GM23338 (cell line): ENCODE data around the gene ATP2A3.

ENCODE experiments used
- CREB1 ChIP-seq: fragments of 250-450 bp; sonication (Bioruptor Pico); IDR thresholded peaks from 2 replicates; pipeline ENCODE4 v1.5.0; 2020; ENCODE audit warnings: low read depth, mild to moderate bottlenecking, moderate library complexity
- CTCF ChIP-seq, 2 experiments: fragments of 200-600 bp in 1 of 2; sonication (generic) in 1 of 2; conservative IDR thresholded peaks; 2 replicates each; pipeline versions ENCODE4 v1.5.1 to v1.6.1; 2016 to 2017; ENCODE audit warnings: antibody characterized with exemption in 2 of 2, low read depth in 2 of 2, mild to moderate bottlenecking in 2 of 2, moderate library complexity in 1 of 2
- EZH2 ChIP-seq: fragments of 200-600 bp; sonication (generic); IDR thresholded peaks from one replicate; pipeline ENCODE4 v1.8.0; 2017; ENCODE audit warnings: antibody characterized with exemption, mild to moderate bottlenecking, low read depth; ENCODE audit not compliant: unreplicated experiment
- JUNB ChIP-seq: IDR thresholded peaks from one replicate; pipeline ENCODE4 v1.6.1; 2016; ENCODE audit warnings: antibody characterized with exemption; ENCODE audit not compliant: unreplicated experiment
- REST ChIP-seq: IDR thresholded peaks from one replicate; pipeline ENCODE4 v1.6.1; 2018; ENCODE audit warnings: antibody characterized with exemption; ENCODE audit not compliant: unreplicated experiment
- ZNF114 ChIP-seq: fragments of 250-450 bp; sonication (Bioruptor Pico); IDR thresholded peaks from 2 replicates; pipeline ENCODE4 v1.5.0; 2020; ENCODE audit warnings: mild to moderate bottlenecking, moderate library complexity

GRCh38 chr17:3998436-3998835, 34.2 kb upstream of the ATP2A3 start:
- no peak for TF ChIP-seq CTCF (conservative IDR thresholded peaks at IDR 0.05; ENCODE audit: low read depth in 2 of 2)
- no peak for TF ChIP-seq REST
- TF ChIP-seq EZH2: no peak
- no peak for TF ChIP-seq JUNB
- no peak for TF ChIP-seq CREB1
- no peak for TF ChIP-seq ZNF114 (CRISPR knock-in tag)
